Neural cell (in vitro differentiated cells): ENCODE results near the gene INSIG1. TPM values are rescaled to one million over a fixed set of nuclear protein-coding genes. Genes with fewer than 3 reads are reported as not detected.

ENCODE experiments used
- H2AFZ ChIP-seq: fragments of 200-600, 300-800 bp; sonication (generic), shearing (Covaris generic); 2 replicates; pipeline ENCODE4 v1.6.0; 2014; ENCODE audit warnings: low read depth, mild to moderate bottlenecking, antibody characterized with exemption, low read length, moderate library complexity
- H3F3A ChIP-seq: fragments of 200-600 bp; shearing (Covaris generic); 2 replicates; pipeline ENCODE4 v1.6.1; 2016; ENCODE audit warnings: mild to moderate bottlenecking, moderate library complexity, mixed read lengths, antibody characterized with exemption, low read length; ENCODE audit not compliant: insufficient read depth, poor library complexity, severe bottlenecking
- H3K27ac ChIP-seq: fragments of 200-600, 300-800 bp; sonication (generic), shearing (Covaris generic); 2 replicates; pipeline ENCODE4 v1.5.1; 2014; ENCODE audit warnings: mild to moderate bottlenecking, low read length, moderate library complexity
- H3K27me3 ChIP-seq: fragments of 300-800, 200-600 bp; sonication (generic), shearing (Covaris generic); 2 replicates; pipeline ENCODE4 v1.6.0; 2014; ENCODE audit warnings: mild to moderate bottlenecking, low read depth, low read length, moderate library complexity; ENCODE audit not compliant: insufficient read depth
- H3K36me3 ChIP-seq: fragments of 300-800, 200-600 bp; sonication (generic), shearing (Covaris generic); 2 replicates; pipeline ENCODE4 v1.5.1; 2014; ENCODE audit warnings: mild to moderate bottlenecking, antibody characterized with exemption, low read length, moderate library complexity; ENCODE audit not compliant: insufficient read depth
- H3K4me2 ChIP-seq: fragments of 300-800, 200-600 bp; sonication (generic), shearing (Covaris generic); 2 replicates; pipeline ENCODE4 v1.6.0; 2014; ENCODE audit warnings: mild to moderate bottlenecking, low read length
- H3K4me3 ChIP-seq: fragments of 300-800, 200-600 bp; sonication (generic), shearing (Covaris generic); 2 replicates; pipeline ENCODE4 v1.5.1; 2014; ENCODE audit warnings: mild to moderate bottlenecking, low read length, moderate library complexity
- H3K79me2 ChIP-seq: fragments of 200-600 bp; shearing (Covaris generic); replicated peaks from 2 replicates; pipeline ENCODE4 v1.6.0; 2014; ENCODE audit warnings: mild to moderate bottlenecking, low read length, moderate library complexity; ENCODE audit not compliant: insufficient read depth
- H3K9ac ChIP-seq: fragments of 300-800, 200-600 bp; sonication (generic), shearing (Covaris generic); 2 replicates; pipeline ENCODE4 v1.6.1; 2016; ENCODE audit warnings: mild to moderate bottlenecking, low read length, mixed read lengths
- H3K9me2 ChIP-seq: fragments of 200-600 bp; shearing (Covaris generic); 2 replicates; pipeline ENCODE4 v1.6.1; 2016; ENCODE audit warnings: mild to moderate bottlenecking, low read length, mixed read lengths; ENCODE audit not compliant: insufficient read depth
- H3K9me3 ChIP-seq: fragments of 200-600, 300-800 bp; sonication (generic), shearing (Covaris generic); 2 replicates; pipeline ENCODE4 v1.6.1; 2016; ENCODE audit warnings: mild to moderate bottlenecking, mixed run types, low read length, moderate library complexity, mixed read lengths
- H4K20me1 ChIP-seq: fragments of 200-600 bp; shearing (Covaris generic); 2 replicates; pipeline ENCODE4 v1.6.1; 2016; ENCODE audit warnings: mild to moderate bottlenecking, mixed run types; ENCODE audit not compliant: insufficient read depth
- CTCF ChIP-seq: fragments of 450-650 bp; IDR thresholded peaks from 2 replicates; pipeline ENCODE4 v1.5.1; 2014; ENCODE audit warnings: antibody characterized with exemption, mild to moderate bottlenecking, moderate library complexity; ENCODE audit not compliant: poor library complexity, severe bottlenecking
- EP300 ChIP-seq: fragments of 450-650 bp; conservative IDR thresholded peaks from 2 replicates; pipeline ENCODE4 v1.6.1; 2014; ENCODE audit warnings: antibody characterized with exemption, mild to moderate bottlenecking, moderate library complexity; ENCODE audit not compliant: poor library complexity, severe bottlenecking
- EZH2 ChIP-seq: fragments of 200-600, 300-800 bp; shearing (Covaris generic), sonication (generic); IDR thresholded peaks from 2 replicates; pipeline ENCODE4 v1.6.1; 2014; ENCODE audit warnings: antibody characterized with exemption, low read length, borderline replicate concordance, mild to moderate bottlenecking; ENCODE audit not compliant: insufficient read depth, poor library complexity, severe bottlenecking
- MXI1 ChIP-seq: fragments of 450-650 bp; conservative IDR thresholded peaks from 2 replicates; pipeline ENCODE4 v1.6.1; 2014; ENCODE audit warnings: antibody characterized with exemption, mild to moderate bottlenecking; ENCODE audit not compliant: poor library complexity, severe bottlenecking
- POLR2AphosphoS5 ChIP-seq: IDR thresholded peaks from 2 replicates; pipeline ENCODE4 v1.6.1; 2012
- RAD21 ChIP-seq: fragments of 450-650 bp; conservative IDR thresholded peaks from 2 replicates; pipeline ENCODE4 v1.6.1; 2014; ENCODE audit warnings: antibody characterized with exemption, mild to moderate bottlenecking, moderate library complexity
- SMC3 ChIP-seq: fragments of 450-650 bp; conservative IDR thresholded peaks from 2 replicates; pipeline ENCODE4 v1.6.1; 2014; ENCODE audit warnings: antibody characterized with exemption, mild to moderate bottlenecking, moderate library complexity; ENCODE audit not compliant: poor library complexity
- TAF1 ChIP-seq: IDR thresholded peaks from 2 replicates; pipeline ENCODE4 v1.6.1; 2012; ENCODE audit warnings: low read depth
- polyA minus RNA-seq: library from RNA; depleted of rRNA, polyadenylated mRNA; stranded (reverse); fragments of >200 nt; gene quantifications from 2 replicates; pipeline ENCODE4 v1.2.3, GENCODE V29; 2014
- polyA plus RNA-seq: library from polyadenylated mRNA; depleted of rRNA; stranded (reverse); fragments of >200 nt; gene quantifications from 2 replicates; pipeline ENCODE4 v1.2.3, GENCODE V29; 2014
- TF ChIP-seq, protein P1 (sequence below): IDR thresholded peaks from 2 replicates; pipeline ENCODE4 v1.6.1; 2012; ENCODE audit warnings: borderline replicate concordance

The INSIG1 gene
- polyA plus RNA-seq (62.7 and 71.0 TPM in 2 replicates), polyA minus RNA-seq (81.1 and 85.7 TPM in 2 replicates)

DNA sequence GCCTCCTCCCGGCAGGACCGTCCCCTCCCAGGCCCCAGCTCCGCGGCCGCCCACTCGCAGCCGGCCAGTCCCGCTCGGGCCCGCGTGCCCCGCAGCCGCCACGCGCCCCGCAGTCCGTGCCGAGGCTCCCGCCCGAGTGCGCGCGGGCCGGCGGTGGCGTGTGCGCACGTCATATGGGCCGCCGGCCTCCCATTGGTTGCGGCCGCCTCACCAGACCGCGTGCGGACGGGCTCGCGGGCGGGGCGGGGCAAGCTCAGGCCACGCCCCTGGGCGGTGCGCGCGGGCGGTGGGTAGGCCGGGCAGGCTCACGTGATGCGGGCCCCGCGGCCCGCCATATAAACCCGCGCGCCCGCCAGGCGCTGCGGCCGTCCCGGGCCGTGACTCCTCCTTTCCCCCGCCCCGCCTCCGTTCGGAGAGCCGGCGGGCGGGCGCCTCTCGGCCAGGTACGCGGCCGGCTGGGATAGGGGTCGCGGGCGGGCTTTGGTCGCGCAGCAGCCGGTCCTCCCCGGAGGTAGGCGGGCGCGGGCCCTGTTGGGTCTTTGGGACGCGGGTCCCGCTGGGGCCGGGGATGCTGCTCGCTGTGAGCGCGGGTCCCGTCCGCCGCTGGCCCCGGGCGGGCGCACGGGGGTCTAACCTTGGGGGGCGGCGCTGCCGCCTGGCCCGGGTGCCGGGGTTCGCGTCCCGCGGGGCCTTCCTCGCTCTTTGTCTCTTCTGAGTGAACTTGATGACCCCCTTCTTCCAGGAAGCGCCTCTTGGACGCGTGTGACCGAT is at the start of gene INSIG1:
Gene INSIG1, plus strand, starts transcription at position 362 of the 771 bp plus-strand sequence. Its CDS starts 408 bp downstream, at position 770.
- H4K20me1 ChIP-seq: no peaks in the 10 kb centered on the region
- no peaks in the 10 kb centered on the region for H3K9me2 ChIP-seq
- peaks cover 3% of the 10 kb centered on the region for H3K9me3 ChIP-seq
- TF ChIP-seq POLR2AphosphoS5: peak; percentile 77
- peak; percentile 65 for TF ChIP-seq MXI1
- TF ChIP-seq RAD21: no peak
- peak; percentile 22 for TF ChIP-seq SMC3
- TF ChIP-seq EP300: peak; percentile 86
- TF ChIP-seq CTCF: no peak
- H3F3A ChIP-seq: no peaks in the 10 kb centered on the region
- peak within 1 kb of the TSS; percentile 89 for H3K27ac ChIP-seq
- no peaks in the 10 kb centered on the region for H3K36me3 ChIP-seq
- H3K27me3 ChIP-seq: no peaks in the 10 kb centered on the region
- H3K4me2 ChIP-seq: peak within 1 kb of the TSS; percentile 74
- H3K79me2 ChIP-seq: peaks cover 35% of the 10 kb centered on the region
- H3K9ac ChIP-seq: peak within 1 kb of the TSS; percentile 90
- peak within 1 kb of the TSS; percentile 97 for H3K4me3 ChIP-seq
- peak within 1 kb of the TSS; percentile 25 for H2AFZ ChIP-seq

DNA sequence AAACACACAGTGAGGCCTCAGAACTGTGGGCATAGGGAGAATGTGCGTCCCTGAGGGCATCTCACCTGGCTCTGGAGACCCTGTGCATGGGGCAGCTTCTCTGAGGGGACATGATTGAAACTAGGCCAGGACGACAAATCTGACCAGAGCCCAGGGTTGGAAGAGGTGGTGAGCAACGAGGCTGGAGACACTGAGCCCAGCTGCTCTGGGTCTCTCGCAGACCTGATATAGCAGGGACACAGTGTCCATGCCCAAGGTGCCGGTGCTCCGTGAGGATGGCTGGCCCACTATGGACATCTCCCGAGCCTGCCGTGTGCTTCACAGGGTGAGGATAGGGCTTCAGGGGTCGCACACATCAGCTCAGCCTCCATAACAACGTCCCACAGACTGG is 49.3 kb upstream of the INSIG1 start:
- no peak overlapping the region for H3K4me2 ChIP-seq
- no peaks in the 10 kb centered on the region for H3K9me2 ChIP-seq
- H3K9me3 ChIP-seq: no peaks in the 10 kb centered on the region
- H3K9ac ChIP-seq: no peak overlapping the region
- H3K4me3 ChIP-seq: no peak overlapping the region
- no peaks in the 10 kb centered on the region for H4K20me1 ChIP-seq
- H2AFZ ChIP-seq: no peak overlapping the region
- no peak overlapping the region for H3K27ac ChIP-seq
- H3K36me3 ChIP-seq: no peaks in the 10 kb centered on the region
- no peaks in the 10 kb centered on the region for H3F3A ChIP-seq
- no peaks in the 10 kb centered on the region for H3K79me2 ChIP-seq
- no peaks in the 10 kb centered on the region for H3K27me3 ChIP-seq
- TF ChIP-seq POLR2AphosphoS5 (no peak), MXI1 (no peak), EP300 (no peak)
- TF ChIP-seq, protein P1, sequence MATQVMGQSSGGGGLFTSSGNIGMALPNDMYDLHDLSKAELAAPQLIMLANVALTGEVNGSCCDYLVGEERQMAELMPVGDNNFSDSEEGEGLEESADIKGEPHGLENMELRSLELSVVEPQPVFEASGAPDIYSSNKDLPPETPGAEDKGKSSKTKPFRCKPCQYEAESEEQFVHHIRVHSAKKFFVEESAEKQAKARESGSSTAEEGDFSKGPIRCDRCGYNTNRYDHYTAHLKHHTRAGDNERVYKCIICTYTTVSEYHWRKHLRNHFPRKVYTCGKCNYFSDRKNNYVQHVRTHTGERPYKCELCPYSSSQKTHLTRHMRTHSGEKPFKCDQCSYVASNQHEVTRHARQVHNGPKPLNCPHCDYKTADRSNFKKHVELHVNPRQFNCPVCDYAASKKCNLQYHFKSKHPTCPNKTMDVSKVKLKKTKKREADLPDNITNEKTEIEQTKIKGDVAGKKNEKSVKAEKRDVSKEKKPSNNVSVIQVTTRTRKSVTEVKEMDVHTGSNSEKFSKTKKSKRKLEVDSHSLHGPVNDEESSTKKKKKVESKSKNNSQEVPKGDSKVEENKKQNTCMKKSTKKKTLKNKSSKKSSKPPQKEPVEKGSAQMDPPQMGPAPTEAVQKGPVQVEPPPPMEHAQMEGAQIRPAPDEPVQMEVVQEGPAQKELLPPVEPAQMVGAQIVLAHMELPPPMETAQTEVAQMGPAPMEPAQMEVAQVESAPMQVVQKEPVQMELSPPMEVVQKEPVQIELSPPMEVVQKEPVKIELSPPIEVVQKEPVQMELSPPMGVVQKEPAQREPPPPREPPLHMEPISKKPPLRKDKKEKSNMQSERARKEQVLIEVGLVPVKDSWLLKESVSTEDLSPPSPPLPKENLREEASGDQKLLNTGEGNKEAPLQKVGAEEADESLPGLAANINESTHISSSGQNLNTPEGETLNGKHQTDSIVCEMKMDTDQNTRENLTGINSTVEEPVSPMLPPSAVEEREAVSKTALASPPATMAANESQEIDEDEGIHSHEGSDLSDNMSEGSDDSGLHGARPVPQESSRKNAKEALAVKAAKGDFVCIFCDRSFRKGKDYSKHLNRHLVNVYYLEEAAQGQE: no peak

DNA sequence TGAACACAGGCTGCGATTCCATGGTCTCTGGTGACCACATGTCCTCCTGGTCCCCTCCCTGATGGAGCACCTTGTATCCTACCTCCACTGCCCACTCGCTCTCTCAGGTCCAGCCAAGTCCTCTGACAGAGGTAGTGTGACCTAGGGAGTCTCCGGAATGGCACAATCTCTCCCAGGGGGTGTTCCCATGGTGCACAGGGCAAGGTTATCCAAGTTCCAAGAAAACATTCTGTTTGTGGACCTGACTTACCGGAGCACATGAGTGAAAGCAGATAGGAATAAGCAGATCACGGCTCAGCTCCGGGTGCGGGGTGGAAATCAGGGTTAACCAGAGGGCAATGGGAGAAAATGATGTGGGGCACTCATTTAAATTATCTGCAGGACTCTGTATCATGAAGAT is 45.8 kb upstream of the INSIG1 start:
- no peak for TF ChIP-seq CTCF
- TF ChIP-seq TAF1: no peak
- TF ChIP-seq EZH2: no peak
- TF ChIP-seq EP300: no peak
- no peak for TF ChIP-seq MXI1
- no peak for TF ChIP-seq RAD21
- no peak for TF ChIP-seq POLR2AphosphoS5
- TF ChIP-seq, protein P1: no peak
- no peak for TF ChIP-seq SMC3
- Histone ChIP-seq H3K79me2 (no peaks in the 10 kb centered on the region), H3K9ac (no peak overlapping the region), H3K9me2 (no peaks in the 10 kb centered on the region), H3K9me3 (no peaks in the 10 kb centered on the region), H3K27ac (no peak overlapping the region), H3F3A (no peaks in the 10 kb centered on the region), H3K4me2 (no peak overlapping the region), H3K36me3 (no peaks in the 10 kb centered on the region), H3K4me3 (no peak overlapping the region), H4K20me1 (no peaks in the 10 kb centered on the region), H3K27me3 (no peaks in the 10 kb centered on the region), H2AFZ (no peak overlapping the region)
